GM12878 (cell line): ENCODE measurements around the gene BRME1. TPM values are rescaled to one million over a fixed set of nuclear protein-coding genes. Genes with fewer than 3 reads are reported as not detected.

Experiments used
- CHD4 ChIP-seq: fragments of 200-600 bp; sonication (generic); IDR thresholded peaks from 2 replicates; pipeline ENCODE4 v1.6.1; 2016; ENCODE audit warnings: mild to moderate bottlenecking
- CREM ChIP-seq: IDR thresholded peaks from 2 replicates; pipeline ENCODE4 v1.6.1; 2014; ENCODE audit warnings: antibody characterized with exemption, low read depth
- GATAD2B ChIP-seq: fragments of 450-650 bp; conservative IDR thresholded peaks from 2 replicates; pipeline ENCODE4 v1.6.1; 2017; ENCODE audit warnings: low read depth, mild to moderate bottlenecking, moderate library complexity
- IKZF2 ChIP-seq, 2 experiments: fragments of 450-650 bp; IDR thresholded peaks; 2 replicates each; pipeline ENCODE4 v1.6.1; 2017; ENCODE audit warnings: mild to moderate bottlenecking in 2 of 2, moderate library complexity in 2 of 2
- NR2F1 ChIP-seq: fragments of 450-650 bp; conservative IDR thresholded peaks from 2 replicates; pipeline ENCODE4 v1.6.1; 2017; ENCODE audit warnings: mild to moderate bottlenecking
- RAD51 ChIP-seq: fragments of 450-650 bp; IDR thresholded peaks from 2 replicates; pipeline ENCODE4 v1.6.1; 2016; ENCODE audit warnings: moderate library complexity, mild to moderate bottlenecking, inconsistent platforms
- RELA ChIP-seq: fragments of 450-650 bp; IDR thresholded peaks from 2 replicates; pipeline ENCODE4 v1.8.0; 2014; ENCODE audit warnings: borderline replicate concordance; ENCODE audit not compliant: partially characterized antibody
- SMAD1 ChIP-seq: fragments of 450-650 bp; IDR thresholded peaks from 2 replicates; pipeline ENCODE4 v1.6.1; 2018; ENCODE audit warnings: mild to moderate bottlenecking, low read depth; ENCODE audit not compliant: partially characterized antibody
- SMARCA5 ChIP-seq: fragments of 450-650 bp; IDR thresholded peaks from 2 replicates; pipeline ENCODE4 v1.6.1; 2017; ENCODE audit warnings: mild to moderate bottlenecking
- STAT3 ChIP-seq: IDR thresholded peaks from 2 replicates; pipeline ENCODE4 v1.6.1; 2011; ENCODE audit warnings: low read depth, low read length, improper control_type of control experiment
- TBL1XR1 ChIP-seq: IDR thresholded peaks from 2 replicates; pipeline ENCODE4 v1.6.1; 2012; ENCODE audit warnings: low read depth, low read length, improper control_type of control experiment
- ZZZ3 ChIP-seq: IDR thresholded peaks from 2 replicates; pipeline ENCODE4 v1.6.1; 2011; ENCODE audit warnings: low read depth; ENCODE audit not compliant: control insufficient read depth, insufficient read length
- polyA plus RNA-seq, 11 experiments: library from polyadenylated mRNA; depleted of rRNA in 4 of 11; unstranded in 6 of 11; stranded (reverse) in 5 of 11; fragments of >200 nt; fragmentation: Nextera tagmentation in 4 of 11; fragmentation: Illumina TruSeq in 1 of 11; extraction: Ambion mirVana in 4 of 11; extraction: Trizol in 1 of 11; gene quantifications; 1 replicate in 1 of 11; 2 replicates in 10 of 11; pipeline versions ENCODE4 v1.2.1 to v1.2.3, GENCODE V29; 2011 to 2016; ENCODE audit warnings: inconsistent platforms in 2 of 11, missing spikeins in 2 of 11, low read depth in 1 of 11
- total RNA-seq, 4 experiments: library from RNA; depleted of rRNA in 3 of 4; stranded (reverse); fragments of >200 nt in 3 of 4; fragmentation: Illumina TruSeq in 1 of 4; extraction: Trizol in 1 of 4; gene quantifications; 2 replicates each; pipeline versions ENCODE4 v1.2.1 to v1.2.3, GENCODE V29; 2013 to 2021
- TF ChIP-seq, protein P1 (sequence below): IDR thresholded peaks from 2 replicates; pipeline ENCODE4 v1.6.1; 2012; ENCODE audit warnings: mild to moderate bottlenecking, low read depth, low read length
- TF ChIP-seq, protein P2 (sequence below): fragments of 450-650 bp; IDR thresholded peaks from 2 replicates; pipeline ENCODE4 v1.6.1; 2016; ENCODE audit warnings: mild to moderate bottlenecking
- TF ChIP-seq, protein P3 (sequence below): IDR thresholded peaks from 2 replicates; pipeline ENCODE4 v1.6.1; 2011; ENCODE audit warnings: low read depth, mild to moderate bottlenecking, low read length, moderate library complexity, borderline replicate concordance; ENCODE audit errors: extremely low read depth
- TF ChIP-seq, protein P4 (sequence below): fragments of 450-650 bp; formaldehyde crosslinking; IDR thresholded peaks from 2 replicates; pipeline ENCODE4 v1.5.0; 2022; ENCODE audit warnings: mild to moderate bottlenecking, missing genetic modification characterization
- TF ChIP-seq, protein P5 (sequence below): fragments of 450-650 bp; IDR thresholded peaks from 2 replicates; pipeline ENCODE4 v1.6.1; 2016; ENCODE audit warnings: mild to moderate bottlenecking, moderate library complexity, borderline replicate concordance

Gene BRME1
- total and polyA plus RNA-seq, 10 of the 15 experiments (the other 5 are each of a cell fraction or from before 2014, with no cell fraction given), result 0.07 to 2.2 (median 1.1) TPM; not detected in 1

DNA sequence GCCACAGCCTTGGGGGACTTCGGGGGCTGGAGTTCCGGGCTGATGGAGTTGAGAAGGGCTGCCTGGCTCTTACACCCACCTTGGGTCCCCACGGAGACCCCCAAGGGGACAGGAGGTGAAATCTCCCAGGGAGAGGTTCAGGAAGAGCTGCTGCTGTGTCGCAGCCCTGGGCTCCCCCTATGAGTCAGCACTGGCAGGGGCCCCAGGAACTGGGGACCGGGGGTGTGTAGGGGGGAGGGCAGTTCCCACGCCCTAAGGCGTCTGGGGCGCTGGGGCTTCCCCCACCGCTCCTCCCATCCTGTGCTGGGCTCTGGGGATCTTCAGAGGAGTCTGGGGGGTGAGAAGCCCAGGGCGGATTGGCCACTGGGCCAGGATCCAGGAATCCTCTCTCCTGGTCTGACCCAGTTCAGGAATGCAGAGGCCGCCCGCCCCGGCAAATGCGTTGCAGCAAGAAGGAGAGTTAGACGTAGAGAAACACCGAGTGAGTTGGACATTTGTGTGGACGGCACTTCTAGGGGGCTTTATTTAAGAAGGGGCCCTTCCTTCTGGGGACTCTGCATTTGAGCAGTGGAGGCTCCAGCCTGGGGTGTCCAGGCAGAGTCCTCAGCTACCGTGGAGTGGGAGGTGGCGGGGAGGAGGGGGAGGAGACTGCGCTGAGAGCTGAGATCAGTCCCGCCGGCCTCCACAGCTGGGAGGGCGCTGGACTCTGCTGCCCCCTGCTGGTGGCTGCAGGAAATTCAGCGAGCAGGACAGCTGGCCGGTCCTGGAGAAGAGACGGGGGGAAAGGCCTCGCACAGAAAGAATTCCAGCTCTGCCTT lies 44.0 kb downstream of the BRME1 start (continued):
- TF ChIP-seq ZZZ3, result no peak
- TF ChIP-seq SMARCA5, result peak; percentile 96
- TF ChIP-seq, protein P1, sequence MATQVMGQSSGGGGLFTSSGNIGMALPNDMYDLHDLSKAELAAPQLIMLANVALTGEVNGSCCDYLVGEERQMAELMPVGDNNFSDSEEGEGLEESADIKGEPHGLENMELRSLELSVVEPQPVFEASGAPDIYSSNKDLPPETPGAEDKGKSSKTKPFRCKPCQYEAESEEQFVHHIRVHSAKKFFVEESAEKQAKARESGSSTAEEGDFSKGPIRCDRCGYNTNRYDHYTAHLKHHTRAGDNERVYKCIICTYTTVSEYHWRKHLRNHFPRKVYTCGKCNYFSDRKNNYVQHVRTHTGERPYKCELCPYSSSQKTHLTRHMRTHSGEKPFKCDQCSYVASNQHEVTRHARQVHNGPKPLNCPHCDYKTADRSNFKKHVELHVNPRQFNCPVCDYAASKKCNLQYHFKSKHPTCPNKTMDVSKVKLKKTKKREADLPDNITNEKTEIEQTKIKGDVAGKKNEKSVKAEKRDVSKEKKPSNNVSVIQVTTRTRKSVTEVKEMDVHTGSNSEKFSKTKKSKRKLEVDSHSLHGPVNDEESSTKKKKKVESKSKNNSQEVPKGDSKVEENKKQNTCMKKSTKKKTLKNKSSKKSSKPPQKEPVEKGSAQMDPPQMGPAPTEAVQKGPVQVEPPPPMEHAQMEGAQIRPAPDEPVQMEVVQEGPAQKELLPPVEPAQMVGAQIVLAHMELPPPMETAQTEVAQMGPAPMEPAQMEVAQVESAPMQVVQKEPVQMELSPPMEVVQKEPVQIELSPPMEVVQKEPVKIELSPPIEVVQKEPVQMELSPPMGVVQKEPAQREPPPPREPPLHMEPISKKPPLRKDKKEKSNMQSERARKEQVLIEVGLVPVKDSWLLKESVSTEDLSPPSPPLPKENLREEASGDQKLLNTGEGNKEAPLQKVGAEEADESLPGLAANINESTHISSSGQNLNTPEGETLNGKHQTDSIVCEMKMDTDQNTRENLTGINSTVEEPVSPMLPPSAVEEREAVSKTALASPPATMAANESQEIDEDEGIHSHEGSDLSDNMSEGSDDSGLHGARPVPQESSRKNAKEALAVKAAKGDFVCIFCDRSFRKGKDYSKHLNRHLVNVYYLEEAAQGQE, result no peak; the same call in 1 of the 2 replicates
- TF ChIP-seq IKZF2 (IDR thresholded peaks at IDR 0.05), result peak; percentile 96 to 97
- TF ChIP-seq RAD51, result no peak
- peak; percentile 100 for TF ChIP-seq GATAD2B
- TF ChIP-seq TBL1XR1, result no peak
- peak; percentile 93 for TF ChIP-seq NR2F1
- TF ChIP-seq CREM, result peak; percentile 82
- TF ChIP-seq, protein P2, sequence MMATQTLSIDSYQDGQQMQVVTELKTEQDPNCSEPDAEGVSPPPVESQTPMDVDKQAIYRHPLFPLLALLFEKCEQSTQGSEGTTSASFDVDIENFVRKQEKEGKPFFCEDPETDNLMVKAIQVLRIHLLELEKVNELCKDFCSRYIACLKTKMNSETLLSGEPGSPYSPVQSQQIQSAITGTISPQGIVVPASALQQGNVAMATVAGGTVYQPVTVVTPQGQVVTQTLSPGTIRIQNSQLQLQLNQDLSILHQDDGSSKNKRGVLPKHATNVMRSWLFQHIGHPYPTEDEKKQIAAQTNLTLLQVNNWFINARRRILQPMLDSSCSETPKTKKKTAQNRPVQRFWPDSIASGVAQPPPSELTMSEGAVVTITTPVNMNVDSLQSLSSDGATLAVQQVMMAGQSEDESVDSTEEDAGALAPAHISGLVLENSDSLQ, result peak; percentile 55
- peak; percentile 73 for TF ChIP-seq SMAD1
- no peak for TF ChIP-seq STAT3
- TF ChIP-seq, protein P3, sequence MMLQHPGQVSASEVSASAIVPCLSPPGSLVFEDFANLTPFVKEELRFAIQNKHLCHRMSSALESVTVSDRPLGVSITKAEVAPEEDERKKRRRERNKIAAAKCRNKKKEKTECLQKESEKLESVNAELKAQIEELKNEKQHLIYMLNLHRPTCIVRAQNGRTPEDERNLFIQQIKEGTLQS, result no peak
- TF ChIP-seq CHD4, result no peak
- peak; percentile 75 for TF ChIP-seq RELA
- TF ChIP-seq, protein P4, sequence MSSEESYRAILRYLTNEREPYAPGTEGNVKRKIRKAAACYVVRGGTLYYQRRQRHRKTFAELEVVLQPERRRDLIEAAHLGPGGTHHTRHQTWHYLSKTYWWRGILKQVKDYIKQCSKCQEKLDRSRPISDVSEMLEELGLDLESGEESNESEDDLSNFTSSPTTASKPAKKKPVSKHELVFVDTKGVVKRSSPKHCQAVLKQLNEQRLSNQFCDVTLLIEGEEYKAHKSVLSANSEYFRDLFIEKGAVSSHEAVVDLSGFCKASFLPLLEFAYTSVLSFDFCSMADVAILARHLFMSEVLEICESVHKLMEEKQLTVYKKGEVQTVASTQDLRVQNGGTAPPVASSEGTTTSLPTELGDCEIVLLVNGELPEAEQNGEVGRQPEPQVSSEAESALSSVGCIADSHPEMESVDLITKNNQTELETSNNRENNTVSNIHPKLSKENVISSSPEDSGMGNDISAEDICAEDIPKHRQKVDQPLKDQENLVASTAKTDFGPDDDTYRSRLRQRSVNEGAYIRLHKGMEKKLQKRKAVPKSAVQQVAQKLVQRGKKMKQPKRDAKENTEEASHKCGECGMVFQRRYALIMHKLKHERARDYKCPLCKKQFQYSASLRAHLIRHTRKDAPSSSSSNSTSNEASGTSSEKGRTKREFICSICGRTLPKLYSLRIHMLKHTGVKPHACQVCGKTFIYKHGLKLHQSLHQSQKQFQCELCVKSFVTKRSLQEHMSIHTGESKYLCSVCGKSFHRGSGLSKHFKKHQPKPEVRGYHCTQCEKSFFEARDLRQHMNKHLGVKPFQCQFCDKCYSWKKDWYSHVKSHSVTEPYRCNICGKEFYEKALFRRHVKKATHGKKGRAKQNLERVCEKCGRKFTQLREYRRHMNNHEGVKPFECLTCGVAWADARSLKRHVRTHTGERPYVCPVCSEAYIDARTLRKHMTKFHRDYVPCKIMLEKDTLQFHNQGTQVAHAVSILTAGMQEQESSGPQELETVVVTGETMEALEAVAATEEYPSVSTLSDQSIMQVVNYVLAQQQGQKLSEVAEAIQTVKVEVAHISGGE (CRISPR knock-in tag), result no peak
- TF ChIP-seq, protein P5, sequence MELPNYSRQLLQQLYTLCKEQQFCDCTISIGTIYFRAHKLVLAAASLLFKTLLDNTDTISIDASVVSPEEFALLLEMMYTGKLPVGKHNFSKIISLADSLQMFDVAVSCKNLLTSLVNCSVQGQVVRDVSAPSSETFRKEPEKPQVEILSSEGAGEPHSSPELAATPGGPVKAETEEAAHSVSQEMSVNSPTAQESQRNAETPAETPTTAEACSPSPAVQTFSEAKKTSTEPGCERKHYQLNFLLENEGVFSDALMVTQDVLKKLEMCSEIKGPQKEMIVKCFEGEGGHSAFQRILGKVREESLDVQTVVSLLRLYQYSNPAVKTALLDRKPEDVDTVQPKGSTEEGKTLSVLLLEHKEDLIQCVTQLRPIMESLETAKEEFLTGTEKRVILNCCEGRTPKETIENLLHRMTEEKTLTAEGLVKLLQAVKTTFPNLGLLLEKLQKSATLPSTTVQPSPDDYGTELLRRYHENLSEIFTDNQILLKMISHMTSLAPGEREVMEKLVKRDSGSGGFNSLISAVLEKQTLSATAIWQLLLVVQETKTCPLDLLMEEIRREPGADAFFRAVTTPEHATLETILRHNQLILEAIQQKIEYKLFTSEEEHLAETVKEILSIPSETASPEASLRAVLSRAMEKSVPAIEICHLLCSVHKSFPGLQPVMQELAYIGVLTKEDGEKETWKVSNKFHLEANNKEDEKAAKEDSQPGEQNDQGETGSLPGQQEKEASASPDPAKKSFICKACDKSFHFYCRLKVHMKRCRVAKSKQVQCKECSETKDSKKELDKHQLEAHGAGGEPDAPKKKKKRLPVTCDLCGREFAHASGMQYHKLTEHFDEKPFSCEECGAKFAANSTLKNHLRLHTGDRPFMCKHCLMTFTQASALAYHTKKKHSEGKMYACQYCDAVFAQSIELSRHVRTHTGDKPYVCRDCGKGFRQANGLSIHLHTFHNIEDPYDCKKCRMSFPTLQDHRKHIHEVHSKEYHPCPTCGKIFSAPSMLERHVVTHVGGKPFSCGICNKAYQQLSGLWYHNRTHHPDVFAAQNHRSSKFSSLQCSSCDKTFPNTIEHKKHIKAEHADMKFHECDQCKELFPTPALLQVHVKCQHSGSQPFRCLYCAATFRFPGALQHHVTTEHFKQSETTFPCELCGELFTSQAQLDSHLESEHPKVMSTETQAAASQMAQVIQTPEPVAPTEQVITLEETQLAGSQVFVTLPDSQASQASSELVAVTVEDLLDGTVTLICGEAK, result peak; percentile 38; the same call in 1 of the 2 replicates
